IMR-90 (cell line): ENCODE data around the gene ANKRD44. TPM values are rescaled to one million over a fixed set of nuclear protein-coding genes. Genes with fewer than 3 reads are reported as not detected.

ENCODE experiments used
- ATAC-seq: fragments of 200-7000 bp; cut with Tn5 transposase; 2 replicates; pipeline ENCODE4 v1.9.1; 2020; ENCODE audit warnings: low read depth, mild to moderate bottlenecking, moderate library complexity
- BruUV-seq: library from RNA; stranded (reverse); fragments of 400-500 nt; replicated peaks from 2 replicates; lab custom pipeline; 2021; lab: Mats Ljungman, UMichigan
- CTCF ChIA-PET: fragments of 300-600 bp; formaldehyde crosslinking; extraction: SDS; loops from one replicate; lab custom pipeline; 2021; ENCODE audit warnings: antibody characterized with exemption; lab: Yijun Ruan, JAX
- POLR2A ChIA-PET: fragments of 300-600 bp; sonication (Branson Sonifier 250); formaldehyde crosslinking; loops from one replicate; lab custom pipeline; 2022; ENCODE audit warnings: antibody characterized with exemption; ENCODE audit not compliant: unreplicated experiment; lab: Charles Lee
- DNase-seq: peaks from one replicate; pipeline ENCODE4 v3.0.0; 2013
- H2AFZ ChIP-seq: replicated peaks from 2 replicates; pipeline ENCODE3; 2013; ENCODE audit warnings: low read length, mild to moderate bottlenecking; ENCODE audit not compliant: poor library complexity
- H2AK5ac ChIP-seq: 2 replicates; pipeline ENCODE4 v1.6.1; 2013; ENCODE audit warnings: low read depth, low read length, inconsistent platforms
- H2AK9ac ChIP-seq: replicated peaks from 2 replicates; pipeline ENCODE3; 2013; ENCODE audit warnings: mild to moderate bottlenecking, low read depth, low read length, moderate library complexity; ENCODE audit not compliant: poor library complexity
- H2BK120ac ChIP-seq: 2 replicates; pipeline ENCODE4 v1.6.1; 2013; ENCODE audit warnings: low read depth, low read length, inconsistent platforms
- H2BK15ac ChIP-seq: 3 replicates; pipeline ENCODE4 v1.6.1; 2013; ENCODE audit warnings: low read depth, low read length, inconsistent platforms
- H2BK20ac ChIP-seq: 2 replicates; pipeline ENCODE4 v1.6.1; 2013; ENCODE audit warnings: low read depth, mild to moderate bottlenecking, inconsistent platforms, low read length, moderate library complexity
- H2BK5ac ChIP-seq: 2 replicates; pipeline ENCODE4 v1.6.1; 2013; ENCODE audit warnings: mild to moderate bottlenecking, low read depth, low read length, inconsistent platforms; ENCODE audit not compliant: poor library complexity, severe bottlenecking
- H3K14ac ChIP-seq: replicated peaks from 2 replicates; pipeline ENCODE4 v1.6.1; 2013; ENCODE audit warnings: low read depth, low read length, inconsistent platforms
- H3K18ac ChIP-seq: 2 replicates; pipeline ENCODE4 v1.6.1; 2013; ENCODE audit warnings: low read depth, low read length, control low read depth
- H3K23ac ChIP-seq: 2 replicates; pipeline ENCODE4 v1.6.1; 2013; ENCODE audit warnings: low read depth, low read length, inconsistent platforms
- H3K27ac ChIP-seq: 2 replicates; pipeline ENCODE4 v1.5.1; 2013; ENCODE audit warnings: mild to moderate bottlenecking, control low read depth, low read length; ENCODE audit not compliant: insufficient read depth
- H3K27me3 ChIP-seq: 2 replicates; pipeline ENCODE4 v1.6.1; 2013; ENCODE audit warnings: low read length; ENCODE audit not compliant: control insufficient read depth, insufficient read depth
- H3K36me3 ChIP-seq: 2 replicates; pipeline ENCODE4 v1.6.1; 2013; ENCODE audit warnings: low read length, mixed read lengths; ENCODE audit not compliant: control insufficient read depth, insufficient read depth
- H3K4ac ChIP-seq: 2 replicates; pipeline ENCODE4 v1.6.1; 2013; ENCODE audit warnings: low read depth, low read length, inconsistent platforms
- H3K4me1 ChIP-seq: 2 replicates; pipeline ENCODE4 v1.6.1; 2013; ENCODE audit warnings: low read length, mixed read lengths; ENCODE audit not compliant: control insufficient read depth, insufficient read depth
- H3K4me2 ChIP-seq: 2 replicates; pipeline ENCODE4 v1.6.1; 2013; ENCODE audit warnings: low read depth, mild to moderate bottlenecking, control low read depth, low read length, moderate library complexity
- H3K4me3 ChIP-seq: 2 replicates; pipeline ENCODE4 v1.5.1; 2013; ENCODE audit warnings: low read depth, mild to moderate bottlenecking, control low read depth, low read length, moderate library complexity; ENCODE audit not compliant: insufficient read depth
- H3K56ac ChIP-seq: 2 replicates; pipeline ENCODE4 v1.6.1; 2013; ENCODE audit warnings: low read length, inconsistent platforms; ENCODE audit not compliant: insufficient read depth; ENCODE audit errors: extremely low read depth
- H3K79me1 ChIP-seq, 2 experiments: 2 replicates each; pipeline ENCODE4 v1.6.1; 2013; ENCODE audit warnings: low read length in 2 of 2, inconsistent platforms in 1 of 2, low read depth in 1 of 2
- H3K9ac ChIP-seq: 2 replicates; pipeline ENCODE4 v1.6.1; 2013; ENCODE audit warnings: low read depth, low read length, control low read depth
- H3K9me1 ChIP-seq: 2 replicates; pipeline ENCODE4 v1.6.1; 2013; ENCODE audit warnings: low read length, inconsistent platforms; ENCODE audit not compliant: insufficient read depth
- H3K9me3 ChIP-seq: 2 replicates; pipeline ENCODE4 v1.6.1; 2013; ENCODE audit warnings: low read length; ENCODE audit not compliant: control insufficient read depth, insufficient read depth
- H4K20me1 ChIP-seq: 2 replicates; pipeline ENCODE4 v1.6.1; 2013; ENCODE audit warnings: low read length, inconsistent platforms; ENCODE audit not compliant: insufficient read depth
- H4K5ac ChIP-seq: 2 replicates; pipeline ENCODE4 v1.6.1; 2013; ENCODE audit warnings: mild to moderate bottlenecking, low read depth, low read length, control low read depth
- H4K8ac ChIP-seq, 2 experiments: 2 replicates each; pipeline ENCODE4 v1.6.1; 2013; ENCODE audit warnings: low read depth in 2 of 2, low read length in 2 of 2, control low read depth in 1 of 2, inconsistent platforms in 1 of 2
- H4K91ac ChIP-seq: 2 replicates; pipeline ENCODE4 v1.6.1; 2013; ENCODE audit warnings: low read depth, low read length, inconsistent platforms; ENCODE audit not compliant: insufficient read depth
- CEBPB ChIP-seq: IDR thresholded peaks from 2 replicates; pipeline ENCODE4 v1.6.1; 2012; ENCODE audit warnings: low read depth, low read length, improper control_type of control experiment
- FOS ChIP-seq: fragments of 150-350 bp; IDR thresholded peaks from 2 replicates; pipeline ENCODE4 v1.6.1; 2016; ENCODE audit warnings: low read depth, low read length
- WGBS, 2 experiments: methylation state at CpG; one replicate each; pipeline versions ENCODE4 v1.1.5 to v1.1.7; 2013; ENCODE audit warnings: missing lambda C conversion rate in 2 of 2; ENCODE audit not compliant: insufficient read length in 1 of 2; ENCODE audit errors: extremely low coverage in 2 of 2; 5-methylcytosine and 5-hydroxymethylcytosine counted together
- dilution Hi-C: fragments of 300-500 bp; cut with HindIII; formaldehyde crosslinking; loops from one replicate; pipeline ENCODE4 v1.14.3; 2018; ENCODE audit warnings: low sequenced_read_pairs; ENCODE audit not compliant: unreplicated experiment
- in situ Hi-C: fragments of 300-500 bp; cut with MboI; formaldehyde crosslinking; loops from 3 replicates; pipeline ENCODE4 v1.14.3; 2019; ENCODE audit warnings: low sequenced_read_pairs, inconsistent platforms, mixed read lengths
- intact Hi-C: fragments of 100-400 bp; cut with micrococcal nuclease; formaldehyde crosslinking; loops from 2 replicates; pipeline ENCODE4 v1.10.0; 2022
- polyA plus RNA-seq, 3 experiments: library from polyadenylated mRNA; depleted of rRNA; stranded (reverse); fragments of >200 nt; gene quantifications; 2 replicates each; pipeline ENCODE4 v1.2.3, GENCODE V29; 2012; ENCODE audit warnings: low replicate concordance in 1 of 3
- total RNA-seq: library from RNA; depleted of rRNA; stranded (reverse); fragments of >200 nt; gene quantifications from 2 replicates; pipeline ENCODE4 v1.2.3, GENCODE V29; 2012

ANKRD44 gene
- total and polyA plus RNA-seq, 2 of the 4 experiments (the other 2 are of a cell fraction), result 5.2 to 15.6 TPM

- BruUV-seq, result no TSS peak
- 20% methylated on average over 1 of the region's 3 CpGs; no CpG with 5 or more reads in 1 of the 2 experiments for WGBS, 2 experiments
These were observed 326.6 kb downstream of the ANKRD44 start for GRCh38 chr2:196983934-196984333.

More at GRCh38 chr2:196983934-196984333, 326.6 kb downstream of the ANKRD44 start:
- TF ChIP-seq FOS (no peak), CEBPB (peak; percentile 83)
- no peak overlapping the region for H3K23ac ChIP-seq
- H3K9me3 ChIP-seq, result peaks cover 2% of the 10 kb centered on the region
- peaks cover 4% of the 10 kb centered on the region; the same call in 1 of the 2 replicates for H3K4me1 ChIP-seq
- no peaks in the 10 kb centered on the region for H3K79me1 ChIP-seq
- no peaks in the 10 kb centered on the region for H3K27me3 ChIP-seq
- no peak overlapping the region for H3K27ac ChIP-seq
- H2BK20ac ChIP-seq, result no peak overlapping the region
- intact Hi-C loops (no loop called here), dilution Hi-C loops (no loop called here), in situ Hi-C loops (no loop called here)
- no peak overlapping the region for H3K4me3 ChIP-seq
- POLR2A ChIA-PET, result no interaction called here
- H3K4me2 ChIP-seq, result no peak overlapping the region
- no peak for ATAC-seq
- H3K4ac ChIP-seq, result no peak overlapping the region
- no peak overlapping the region for H4K91ac ChIP-seq
- no peak overlapping the region for H3K18ac ChIP-seq
- CTCF ChIA-PET, result no interaction called here
- H2AK9ac ChIP-seq, result no peak overlapping the region
- DNase-seq, result peak; percentile 60
- H2BK15ac ChIP-seq, result no peak overlapping the region
- H3K9me1 ChIP-seq, result no peaks in the 10 kb centered on the region
- no peak overlapping the region for H4K5ac ChIP-seq
- no peak overlapping the region for H2AFZ ChIP-seq
- no peak overlapping the region for H3K9ac ChIP-seq
- no peak overlapping the region for H3K14ac ChIP-seq
- H4K8ac ChIP-seq, result no peak overlapping the region
- no peaks in the 10 kb centered on the region for H3K36me3 ChIP-seq
- no peak overlapping the region for H2BK120ac ChIP-seq
- no peak overlapping the region for H2AK5ac ChIP-seq
- H2BK5ac ChIP-seq, result no peak overlapping the region
- H4K20me1 ChIP-seq, result no peaks in the 10 kb centered on the region
- no peak overlapping the region for H3K56ac ChIP-seq
